DND-41 (cell line): ENCODE measurements around the gene RBM10.

Experiments
- EZH2 ChIP-seq: IDR thresholded peaks from 3 replicates; pipeline ENCODE4 v1.6.1; 2012; ENCODE audit warnings: borderline replicate concordance, low read depth, mild to moderate bottlenecking, moderate library complexity, low read length, inconsistent platforms; ENCODE audit not compliant: severe bottlenecking
- TF ChIP-seq, protein P1 (sequence below): IDR thresholded peaks from 2 replicates; pipeline ENCODE4 v1.5.1; 2012; ENCODE audit warnings: borderline replicate concordance, low read length, moderate library complexity, mild to moderate bottlenecking; ENCODE audit not compliant: poor library complexity, severe bottlenecking; ENCODE audit errors: extremely low read depth

DNA sequence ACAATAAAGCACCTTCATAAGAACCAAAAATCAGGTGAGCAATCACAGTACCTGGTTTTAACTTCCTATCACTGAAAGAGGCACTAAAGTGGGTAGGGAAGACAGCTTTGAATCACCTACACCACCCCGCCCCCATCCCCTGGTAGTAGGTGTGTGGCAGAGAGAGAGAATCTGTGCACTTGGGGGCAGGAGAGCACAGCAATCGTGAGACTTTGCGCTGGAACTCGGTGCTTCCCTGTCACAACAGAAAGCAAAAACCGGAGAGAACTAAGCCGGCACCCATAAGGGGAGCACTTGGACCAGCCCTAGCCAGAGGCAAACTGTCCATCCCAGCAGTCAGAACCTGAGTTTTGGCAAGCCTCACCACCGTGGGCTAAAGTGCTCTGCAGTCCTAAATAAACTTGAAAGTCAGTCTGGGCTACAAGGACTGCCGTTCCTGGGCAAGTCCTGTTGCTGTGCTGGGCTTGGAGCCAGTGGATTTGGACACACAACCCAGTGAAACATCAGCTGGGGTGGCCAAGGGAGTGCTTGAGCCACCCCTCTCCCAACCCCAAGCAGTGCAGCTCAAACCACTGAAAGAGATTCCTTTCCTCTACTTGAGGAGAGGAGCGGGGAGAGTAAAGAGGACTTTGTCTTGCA, 32.6 kb upstream of the RBM10 start:
- TF ChIP-seq, protein P1, sequence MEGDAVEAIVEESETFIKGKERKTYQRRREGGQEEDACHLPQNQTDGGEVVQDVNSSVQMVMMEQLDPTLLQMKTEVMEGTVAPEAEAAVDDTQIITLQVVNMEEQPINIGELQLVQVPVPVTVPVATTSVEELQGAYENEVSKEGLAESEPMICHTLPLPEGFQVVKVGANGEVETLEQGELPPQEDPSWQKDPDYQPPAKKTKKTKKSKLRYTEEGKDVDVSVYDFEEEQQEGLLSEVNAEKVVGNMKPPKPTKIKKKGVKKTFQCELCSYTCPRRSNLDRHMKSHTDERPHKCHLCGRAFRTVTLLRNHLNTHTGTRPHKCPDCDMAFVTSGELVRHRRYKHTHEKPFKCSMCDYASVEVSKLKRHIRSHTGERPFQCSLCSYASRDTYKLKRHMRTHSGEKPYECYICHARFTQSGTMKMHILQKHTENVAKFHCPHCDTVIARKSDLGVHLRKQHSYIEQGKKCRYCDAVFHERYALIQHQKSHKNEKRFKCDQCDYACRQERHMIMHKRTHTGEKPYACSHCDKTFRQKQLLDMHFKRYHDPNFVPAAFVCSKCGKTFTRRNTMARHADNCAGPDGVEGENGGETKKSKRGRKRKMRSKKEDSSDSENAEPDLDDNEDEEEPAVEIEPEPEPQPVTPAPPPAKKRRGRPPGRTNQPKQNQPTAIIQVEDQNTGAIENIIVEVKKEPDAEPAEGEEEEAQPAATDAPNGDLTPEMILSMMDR = no peak
- no peak for TF ChIP-seq EZH2
